Lower lobe of right lung (tissue), 2 donors: ENCODE measurements around the gene SRP19. TPM values are rescaled to one million over a fixed set of nuclear protein-coding genes. Genes with fewer than 3 reads are reported as not detected.

Source experiments
- ATAC-seq, 2 donors: fragments of 200-7000 bp; cut with Tn5 transposase; one replicate each; pipeline ENCODE4 v1.9.1; 2020 to 2022; ENCODE audit warnings: mild to moderate bottlenecking in 2 of 2, moderate library complexity in 2 of 2
- DNase-seq: peaks from one replicate; pipeline ENCODE4 v3.0.0-alpha.2; 2020
- H3K27ac ChIP-seq: fragments of 200-600 bp; one replicate; pipeline ENCODE4 v1.8.0; 2022
- H3K27me3 ChIP-seq: fragments of 200-600 bp; one replicate; pipeline ENCODE4 v1.8.0; 2022; ENCODE audit warnings: low read depth
- H3K36me3 ChIP-seq: fragments of 200-600 bp; one replicate; pipeline ENCODE4 v1.8.0; 2022; ENCODE audit warnings: mild to moderate bottlenecking
- H3K4me1 ChIP-seq: fragments of 200-600 bp; one replicate; pipeline ENCODE4 v1.8.0; 2022
- H3K4me3 ChIP-seq: fragments of 200-600 bp; one replicate; pipeline ENCODE4 v1.8.0; 2022; ENCODE audit warnings: mild to moderate bottlenecking
- H3K9me3 ChIP-seq: fragments of 200-600 bp; one replicate; pipeline ENCODE4 v1.8.0; 2022
- intact Hi-C: fragments of 100-400 bp; cut with DNase I; formaldehyde crosslinking; loops from one replicate; pipeline ENCODE4 v1.11.0; 2022
- total RNA-seq: library from RNA; stranded (reverse); fragmentation: NEBNext Ultra II Directional; extraction: Animal tissue kit (Norgen Biotek cat#: 25700); gene quantifications from one replicate; pipeline ENCODE4 v1.2.1, GENCODE V29; 2021
- TF ChIP-seq, protein P1 (sequence below): fragments of 200-600 bp; IDR thresholded peaks from one replicate; pipeline ENCODE4 v1.8.0; 2022; ENCODE audit warnings: antibody characterized with exemption, mild to moderate bottlenecking
- donor health status: DM: no; HTN: yes; CAD: no; lungs with severe emphysema.

Gene SRP19
- total RNA-seq, 1 donor from 2014 or later = 29.5 TPM

DNA sequence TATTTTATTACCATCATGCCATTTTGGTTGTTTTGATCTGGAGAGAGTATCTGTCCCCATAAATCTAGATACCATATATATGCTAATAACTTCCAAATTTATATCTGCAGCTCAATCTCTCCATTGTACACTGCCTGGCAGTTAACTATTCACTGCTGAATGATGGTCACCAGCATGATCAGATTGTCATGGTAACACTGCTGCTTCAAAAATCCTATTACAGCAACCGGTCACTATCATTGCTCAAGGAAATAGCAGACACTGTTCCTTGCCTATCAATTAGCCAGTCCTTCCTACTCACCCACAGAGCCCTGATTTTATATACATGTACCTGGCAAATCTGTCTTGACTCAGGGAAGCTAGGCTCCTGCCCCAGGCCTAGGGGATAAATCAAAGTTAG, 49.4 kb downstream of the SRP19 start:
- DNase-seq (no peak), ATAC-seq (no peak)
- TF ChIP-seq, protein P1, sequence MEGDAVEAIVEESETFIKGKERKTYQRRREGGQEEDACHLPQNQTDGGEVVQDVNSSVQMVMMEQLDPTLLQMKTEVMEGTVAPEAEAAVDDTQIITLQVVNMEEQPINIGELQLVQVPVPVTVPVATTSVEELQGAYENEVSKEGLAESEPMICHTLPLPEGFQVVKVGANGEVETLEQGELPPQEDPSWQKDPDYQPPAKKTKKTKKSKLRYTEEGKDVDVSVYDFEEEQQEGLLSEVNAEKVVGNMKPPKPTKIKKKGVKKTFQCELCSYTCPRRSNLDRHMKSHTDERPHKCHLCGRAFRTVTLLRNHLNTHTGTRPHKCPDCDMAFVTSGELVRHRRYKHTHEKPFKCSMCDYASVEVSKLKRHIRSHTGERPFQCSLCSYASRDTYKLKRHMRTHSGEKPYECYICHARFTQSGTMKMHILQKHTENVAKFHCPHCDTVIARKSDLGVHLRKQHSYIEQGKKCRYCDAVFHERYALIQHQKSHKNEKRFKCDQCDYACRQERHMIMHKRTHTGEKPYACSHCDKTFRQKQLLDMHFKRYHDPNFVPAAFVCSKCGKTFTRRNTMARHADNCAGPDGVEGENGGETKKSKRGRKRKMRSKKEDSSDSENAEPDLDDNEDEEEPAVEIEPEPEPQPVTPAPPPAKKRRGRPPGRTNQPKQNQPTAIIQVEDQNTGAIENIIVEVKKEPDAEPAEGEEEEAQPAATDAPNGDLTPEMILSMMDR = no peak
- H3K4me3 ChIP-seq = no peak overlapping the region
- no peak overlapping the region for H3K27ac ChIP-seq
- H3K27me3 ChIP-seq = no peaks in the 10 kb centered on the region
- H3K36me3 ChIP-seq = peaks cover 54% of the 10 kb centered on the region
- H3K4me1 ChIP-seq = peaks cover 15% of the 10 kb centered on the region
- no peaks in the 10 kb centered on the region for H3K9me3 ChIP-seq
- intact Hi-C loops = no loop called here

DNA sequence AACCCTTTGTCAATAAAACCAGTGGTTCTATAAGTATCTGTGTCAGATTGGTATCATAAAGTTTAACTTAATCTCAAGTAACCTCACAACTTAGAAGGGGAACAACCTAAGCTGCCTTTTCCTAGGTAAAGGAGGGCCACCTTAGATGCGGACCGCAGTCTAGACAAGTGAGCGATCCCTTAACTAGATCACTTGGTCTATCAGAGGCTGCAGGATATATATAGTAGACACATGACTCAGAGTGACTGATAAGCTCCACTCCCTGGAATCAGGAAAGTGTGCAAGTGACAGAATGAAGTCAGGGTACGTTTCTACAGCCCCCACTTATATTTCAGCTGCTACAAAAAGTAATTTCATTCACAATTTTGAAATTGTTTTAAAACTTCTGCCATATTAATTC, 53.5 kb downstream of the SRP19 start:
- no peaks in the 10 kb centered on the region for H3K27me3 ChIP-seq
- intact Hi-C loops = no loop called here
- H3K27ac ChIP-seq = no peak overlapping the region
- peaks cover 72% of the 10 kb centered on the region for H3K36me3 ChIP-seq
- H3K9me3 ChIP-seq = no peaks in the 10 kb centered on the region
- H3K4me1 ChIP-seq = peaks cover 48% of the 10 kb centered on the region
- ATAC-seq (no peak), DNase-seq (no peak)
- TF ChIP-seq, protein P1 = no peak
- no peak overlapping the region for H3K4me3 ChIP-seq

DNA sequence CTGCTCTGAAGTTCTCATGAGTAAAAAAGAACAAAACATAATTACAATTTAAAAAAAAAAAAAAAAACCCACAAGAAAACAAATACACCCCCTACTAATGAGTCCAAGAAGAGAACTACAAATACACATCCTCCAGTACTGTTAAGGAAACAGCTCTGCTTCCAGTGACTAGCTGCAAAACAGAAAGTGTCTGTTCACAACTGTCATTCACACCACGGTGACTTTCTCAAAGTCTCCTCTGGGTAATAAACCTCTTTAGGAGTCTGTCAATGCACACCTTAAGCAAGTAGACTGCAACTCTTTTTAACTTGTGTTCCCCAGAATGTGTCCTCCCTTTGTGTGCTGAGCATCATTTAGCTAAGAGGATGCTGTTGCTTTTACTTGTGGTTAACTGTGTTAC, 54.7 kb downstream of the SRP19 start:
- H3K27ac ChIP-seq = no peak overlapping the region
- intact Hi-C loops = no loop called here

DNA sequence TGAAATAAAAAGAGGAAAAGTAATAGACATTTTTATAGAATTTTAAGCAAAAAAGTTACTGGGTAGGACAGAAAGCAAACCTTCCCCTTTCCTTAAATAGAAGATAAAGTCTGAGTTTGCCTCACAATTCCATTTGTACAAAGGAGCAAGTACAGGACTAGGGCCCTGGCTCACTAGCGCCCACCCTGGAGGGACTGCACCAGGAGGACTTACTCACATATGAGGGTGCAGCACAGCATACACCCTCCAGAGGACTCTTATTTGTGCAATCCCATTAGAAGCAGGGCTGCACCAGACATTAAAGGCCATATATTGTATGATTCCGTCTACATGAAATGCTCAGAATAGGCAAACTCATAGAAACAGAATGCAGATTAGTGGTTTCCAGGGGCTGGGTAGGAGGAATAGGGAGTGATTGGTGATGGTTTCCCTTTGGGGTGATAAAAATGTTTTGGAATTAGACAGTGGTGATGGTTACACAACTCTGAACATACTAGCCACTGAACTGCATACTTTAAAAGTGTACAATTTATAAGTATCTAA, 56.4 kb downstream of the SRP19 start:
- H3K9me3 ChIP-seq = no peaks in the 10 kb centered on the region
- ATAC-seq (no peak), DNase-seq (no peak)
- intact Hi-C loops = no loop called here
- peaks cover 62% of the 10 kb centered on the region for H3K36me3 ChIP-seq
- no peak overlapping the region for H3K27ac ChIP-seq
- H3K4me1 ChIP-seq = peaks cover 64% of the 10 kb centered on the region
- TF ChIP-seq, protein P1 = no peak
- H3K4me3 ChIP-seq = no peak overlapping the region
- H3K27me3 ChIP-seq = no peaks in the 10 kb centered on the region

More for the DNA sequence above, 54.7 kb downstream of the SRP19 start:
- ATAC-seq (no peak), DNase-seq (no peak)
- Histone ChIP-seq H3K9me3 (no peaks in the 10 kb centered on the region), H3K4me3 (no peak overlapping the region), H3K27me3 (no peaks in the 10 kb centered on the region), H3K36me3 (peaks cover 68% of the 10 kb centered on the region), H3K4me1 (peaks cover 60% of the 10 kb centered on the region)
- TF ChIP-seq, protein P1 = no peak

DNA sequence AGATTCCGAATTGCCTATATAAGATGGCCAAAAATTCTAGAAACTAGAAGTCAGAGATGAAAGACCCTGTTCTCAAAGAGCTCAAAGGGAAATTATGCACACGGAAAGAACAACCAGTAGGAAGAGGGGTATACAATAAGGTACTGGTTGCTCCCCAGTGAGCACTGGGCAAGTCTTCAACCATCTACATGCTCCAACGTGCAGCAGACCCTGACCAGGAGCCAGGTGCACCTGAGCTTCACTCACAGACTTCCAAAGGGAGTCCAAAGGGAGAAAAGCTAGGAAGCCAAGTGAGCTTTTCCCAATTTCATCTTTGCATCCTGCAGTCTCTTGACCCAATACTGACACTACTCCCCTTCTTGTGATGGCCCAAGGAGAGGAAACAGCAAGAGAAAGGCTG, 57.0 kb downstream of the SRP19 start:
- no peaks in the 10 kb centered on the region for H3K9me3 ChIP-seq
- H3K4me3 ChIP-seq = no peak overlapping the region
- peaks cover 70% of the 10 kb centered on the region for H3K4me1 ChIP-seq
- H3K27me3 ChIP-seq = no peaks in the 10 kb centered on the region
- intact Hi-C loops = no loop called here
- TF ChIP-seq, protein P1 = no peak
- H3K36me3 ChIP-seq = peaks cover 62% of the 10 kb centered on the region
- no peak overlapping the region for H3K27ac ChIP-seq
- no peak for ATAC-seq
- no peak for DNase-seq

DNA sequence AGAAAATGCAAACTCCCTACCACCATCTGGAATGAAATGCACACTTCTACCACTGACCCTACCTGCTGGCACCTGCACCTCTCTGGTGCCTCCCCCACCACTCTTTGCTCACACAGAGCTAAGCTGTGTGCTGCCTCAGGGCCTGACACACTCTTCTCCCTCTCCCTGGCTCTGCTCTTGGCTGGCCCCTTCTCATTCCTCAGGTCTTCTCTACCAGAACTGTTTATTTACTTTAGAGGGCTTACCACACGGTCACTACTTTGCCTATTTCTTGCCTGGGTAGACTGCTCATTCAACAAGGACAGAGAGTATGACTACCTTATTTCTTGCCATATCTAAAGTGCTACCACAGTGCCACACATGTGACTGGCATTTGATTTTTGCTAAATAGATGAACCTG, 57.6 kb downstream of the SRP19 start:
- TF ChIP-seq, protein P1 = no peak
- peaks cover 72% of the 10 kb centered on the region for H3K4me1 ChIP-seq
- intact Hi-C loops = no loop called here

More for the DNA sequence above, 57.6 kb downstream of the SRP19 start:
- Histone ChIP-seq H3K27ac (no peak overlapping the region), H3K9me3 (no peaks in the 10 kb centered on the region), H3K36me3 (peaks cover 60% of the 10 kb centered on the region), H3K4me3 (no peak overlapping the region), H3K27me3 (no peaks in the 10 kb centered on the region)
- no peak for DNase-seq
- ATAC-seq = no peak
